RPMI7951 (cell line): ENCODE results near the gene PGPEP1. TPM values are rescaled to one million over a fixed set of nuclear protein-coding genes. Genes with fewer than 3 reads are reported as not detected.
"Not testable (repeated sequence)": the region's sequence is repeated elsewhere in the genome, so short reads cannot be mapped to it uniquely, and the experiment has no call there.

Source experiments
- DNase-seq: peaks from one replicate; pipeline ENCODE4 v3.0.0-alpha.2; 2012; ENCODE audit warnings: low read depth
- total RNA-seq: library from RNA; depleted of rRNA; stranded (reverse); fragments of >200 nt; shearing (Covaris generic); gene quantifications from 2 replicates; pipeline ENCODE4 v1.2.3, GENCODE V29; 2014

Gene PGPEP1
- total RNA-seq, 1 experiment from 2014 or later: 11.9 TPM

DNA sequence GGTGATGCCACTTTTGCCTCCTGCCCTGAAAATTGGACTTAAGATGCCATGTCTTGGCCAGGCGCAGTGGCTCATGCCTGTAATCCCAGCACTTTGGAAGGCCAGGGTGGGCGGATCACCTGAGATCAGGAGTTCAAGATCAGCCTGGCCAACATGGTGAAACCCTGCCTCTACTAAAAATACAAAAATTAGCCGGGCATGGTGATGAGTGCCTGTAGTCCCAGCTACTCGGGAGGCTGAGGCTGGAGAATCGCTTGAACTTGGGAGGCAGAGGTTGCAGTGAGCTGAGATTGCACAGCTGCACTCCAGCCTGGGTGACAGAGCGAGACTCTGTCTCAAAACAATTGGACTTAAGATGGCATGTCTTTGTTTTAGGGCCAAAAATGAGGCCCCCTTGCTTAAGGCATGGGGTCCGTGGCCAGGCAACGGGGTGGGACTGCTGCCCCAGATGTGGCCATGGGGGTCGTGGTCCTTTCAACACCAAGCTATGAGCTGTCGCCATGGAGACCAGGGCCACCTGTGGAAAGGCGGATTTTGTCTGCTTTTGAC lies 24.0 kb downstream of the PGPEP1 start:
- not testable (repeated sequence) for DNase-seq

DNA sequence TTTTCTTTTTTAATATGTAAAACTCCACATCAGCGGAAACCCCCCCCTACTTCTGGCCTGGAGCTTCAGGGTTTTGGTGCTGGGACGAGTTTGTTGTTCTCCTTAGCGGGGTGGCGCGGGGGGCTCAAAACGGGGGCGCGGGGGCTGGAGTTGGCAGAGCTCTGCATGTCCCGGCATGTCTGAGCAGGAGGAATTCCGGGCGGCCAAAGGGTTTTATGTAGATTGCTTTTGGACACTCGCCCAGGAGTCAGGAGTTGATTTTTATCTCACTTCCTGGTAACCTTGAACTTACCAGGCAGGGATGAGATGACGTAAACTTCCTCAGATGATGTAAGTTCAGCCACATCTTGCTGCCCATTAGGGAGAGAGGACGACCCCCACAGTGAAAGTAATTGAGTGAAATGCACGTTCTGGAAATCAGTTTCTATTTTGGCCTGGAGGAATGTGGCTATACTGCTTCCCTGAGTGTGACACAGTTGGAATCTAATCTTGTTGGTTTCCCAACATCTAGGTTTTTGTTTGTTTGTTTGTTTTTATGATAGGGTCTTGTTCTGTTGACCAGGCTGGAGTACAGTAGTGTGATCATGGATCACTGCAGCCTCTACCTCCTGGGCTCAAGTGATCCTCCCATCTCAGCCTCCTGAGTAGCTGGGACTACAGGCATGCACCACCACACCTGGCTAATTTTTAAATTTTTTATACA lies 24.6 kb downstream of the PGPEP1 start:
- peak; percentile 99 for DNase-seq

DNA sequence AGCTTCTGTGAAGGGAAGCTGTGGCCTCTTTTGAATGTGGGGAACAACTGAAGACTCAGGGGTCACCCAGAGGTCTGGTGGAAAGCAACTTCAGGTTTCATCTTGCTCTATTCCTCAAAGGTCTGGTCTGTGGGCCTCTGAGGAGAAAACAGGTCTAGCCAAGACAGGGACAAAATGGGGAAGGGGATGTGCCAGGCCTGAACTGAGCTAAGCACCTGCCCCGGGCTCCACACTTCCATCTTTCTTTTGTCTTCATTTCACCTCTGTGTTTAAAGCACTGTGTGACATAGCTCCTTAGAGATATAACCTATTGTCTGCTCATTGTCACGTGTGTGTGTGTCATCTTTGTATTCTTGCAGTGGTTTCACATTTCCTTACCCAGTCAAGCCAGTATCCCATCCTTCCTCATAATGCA lies 25.6 kb downstream of the PGPEP1 start:
- peak; percentile 25 for DNase-seq

DNA sequence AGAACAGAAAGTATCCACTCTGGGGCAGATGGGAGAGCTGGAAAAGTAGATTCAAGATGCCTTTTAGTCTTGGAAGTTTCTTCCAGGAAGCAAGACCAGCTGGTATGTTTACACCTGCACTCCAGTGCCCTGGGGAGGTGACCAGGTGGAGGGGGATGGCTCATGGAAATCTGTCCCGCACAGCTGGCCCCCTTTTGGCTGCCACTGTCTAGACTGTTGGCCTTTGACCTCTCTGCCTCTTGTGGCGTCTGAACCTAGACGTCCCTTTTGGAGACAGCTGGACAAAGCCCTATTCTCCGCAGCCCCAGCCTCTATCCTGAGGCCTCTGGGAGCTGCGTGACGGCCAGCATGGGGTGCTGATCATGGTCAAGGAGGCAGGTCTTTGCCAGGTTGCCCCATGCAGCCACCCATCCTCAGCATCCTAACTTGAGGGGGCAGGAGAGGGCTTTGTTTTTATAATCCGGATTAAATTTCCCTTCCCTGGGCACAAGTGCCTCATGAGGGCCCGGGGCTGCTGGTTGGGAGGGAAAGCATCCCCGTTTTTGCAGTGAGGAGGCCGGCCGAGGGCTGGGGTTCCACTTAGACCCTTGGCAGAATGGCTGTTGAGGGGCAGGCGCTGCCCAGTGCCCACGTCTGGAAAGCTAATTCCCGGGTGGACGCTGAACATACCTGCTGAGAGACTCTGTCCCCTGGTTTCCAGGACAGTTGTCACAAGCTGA lies 28.3 kb downstream of the PGPEP1 start:
- DNase-seq: no peak

DNA sequence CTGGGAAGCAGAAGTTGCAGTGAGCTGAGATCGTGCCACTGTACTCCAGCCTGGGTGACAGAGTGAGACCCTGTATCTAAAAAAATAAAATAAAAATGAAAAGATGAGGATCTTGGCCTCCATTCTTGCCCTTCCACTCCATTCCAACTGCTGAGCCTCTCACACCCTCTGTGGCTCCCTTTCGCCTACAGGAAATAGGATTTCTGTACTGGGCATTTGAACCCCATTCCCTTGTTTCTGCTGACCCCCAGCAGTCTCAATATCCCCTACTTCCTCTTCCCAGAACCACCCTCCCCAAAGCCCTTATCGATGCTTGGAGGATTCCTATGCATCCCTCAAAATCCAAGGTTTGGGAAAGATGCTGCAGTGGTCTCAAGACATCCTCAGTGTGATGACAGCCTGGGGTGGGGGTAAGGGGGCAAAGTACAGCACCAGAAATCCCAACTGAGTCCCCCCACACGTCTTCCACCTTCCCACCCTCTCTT lies 33.1 kb downstream of the PGPEP1 start:
- DNase-seq: no peak

DNA sequence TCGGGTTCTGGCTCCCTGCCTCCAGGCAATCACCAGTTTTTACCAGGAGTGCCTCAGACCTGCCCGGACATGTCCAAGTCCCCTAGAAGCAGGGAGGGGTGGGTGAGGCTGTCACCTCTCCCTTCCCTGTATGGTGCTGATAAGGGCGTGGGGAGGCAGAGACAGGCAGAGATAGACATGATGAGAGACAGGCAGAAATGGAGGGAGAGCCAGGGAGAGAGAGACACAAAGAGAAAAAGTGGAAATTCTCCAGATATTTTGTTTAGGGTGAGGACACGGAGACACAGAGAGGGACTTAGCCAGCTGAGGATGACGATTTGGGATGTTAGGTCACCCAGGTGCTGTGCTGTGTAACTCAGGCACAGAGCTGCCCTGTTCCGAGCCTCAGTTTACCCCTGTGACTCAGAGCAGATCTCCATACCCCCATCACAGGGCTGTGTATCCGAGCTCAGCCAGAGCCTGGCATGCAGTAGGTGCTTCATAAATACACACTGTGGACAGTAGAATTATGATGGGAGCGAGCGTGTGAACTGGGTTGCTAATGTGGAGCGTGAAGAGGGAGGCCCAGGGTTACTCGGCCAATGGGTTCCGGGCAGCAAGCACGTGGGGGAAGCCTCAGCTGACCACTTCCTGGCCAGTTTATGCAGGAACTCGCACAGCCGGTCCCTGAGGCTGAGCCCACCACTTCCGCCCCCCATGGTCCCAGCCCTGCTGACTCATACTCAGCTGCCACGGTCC lies 33.7 kb downstream of the PGPEP1 start:
- DNase-seq: peak; percentile 99

DNA sequence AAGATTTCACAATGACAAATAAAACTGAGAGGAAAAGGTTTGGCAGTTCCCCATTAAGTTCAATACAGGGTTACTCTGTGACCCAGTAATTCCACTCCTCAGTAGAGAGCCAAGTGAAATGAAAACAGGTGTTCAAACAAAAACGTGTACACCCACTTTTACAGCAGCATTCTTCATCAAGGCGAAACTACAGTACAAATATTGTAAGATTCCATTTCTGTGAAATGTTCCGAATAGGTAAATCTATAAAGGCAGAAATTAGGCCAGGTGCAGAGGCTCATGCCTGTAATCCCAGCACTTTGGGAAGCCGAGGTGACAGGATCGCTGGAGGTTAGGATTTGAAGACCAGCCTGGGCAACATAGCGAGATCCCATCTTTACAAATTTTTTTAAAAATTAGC lies 36.6 kb downstream of the PGPEP1 start:
- DNase-seq: no peak

DNA sequence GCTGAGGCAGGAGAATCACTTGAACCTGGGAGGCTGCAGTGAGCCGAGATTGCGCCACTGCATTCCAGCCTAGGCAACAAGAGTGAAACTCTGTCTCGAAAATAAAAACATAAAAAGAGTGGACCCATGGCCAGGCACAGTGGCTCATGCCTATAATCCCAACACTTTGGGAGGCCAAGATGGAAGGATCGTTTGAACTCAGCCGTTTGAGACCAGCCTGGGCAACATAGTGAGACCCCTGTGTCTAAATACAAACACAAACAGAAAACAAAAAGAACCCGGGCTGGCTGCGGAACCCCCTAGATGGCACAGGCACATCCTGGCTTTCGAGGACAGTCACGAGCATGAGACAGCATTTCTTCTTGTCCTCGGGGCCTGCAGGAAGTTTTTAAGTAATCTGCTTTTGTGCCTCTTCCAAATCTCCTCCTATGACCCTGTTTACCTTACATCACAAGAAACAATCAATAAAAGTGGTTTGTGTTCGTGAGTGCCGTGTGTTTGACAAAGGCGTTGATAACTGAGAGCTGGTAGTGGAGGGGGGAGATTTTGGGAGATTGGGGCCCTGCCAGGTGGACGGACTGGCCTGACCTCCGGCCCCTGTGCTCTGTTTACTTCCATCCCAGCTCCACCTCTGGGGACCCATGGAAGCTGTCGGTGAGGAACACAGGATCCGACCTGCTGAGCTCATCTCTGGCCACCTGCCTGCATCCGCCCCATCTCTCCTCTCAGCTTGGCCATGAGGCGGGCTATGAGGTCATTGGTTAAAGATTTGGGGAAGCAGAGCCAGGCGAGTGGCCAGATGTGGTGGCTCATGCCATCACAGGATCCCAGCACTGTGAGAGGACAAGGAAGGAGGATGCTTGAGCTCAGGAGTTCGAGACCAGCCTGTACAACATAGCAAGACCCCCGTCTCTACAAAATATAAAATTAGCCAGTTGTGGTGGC lies 39.7 kb downstream of the PGPEP1 start:
- DNase-seq: peak; percentile 67

DNA sequence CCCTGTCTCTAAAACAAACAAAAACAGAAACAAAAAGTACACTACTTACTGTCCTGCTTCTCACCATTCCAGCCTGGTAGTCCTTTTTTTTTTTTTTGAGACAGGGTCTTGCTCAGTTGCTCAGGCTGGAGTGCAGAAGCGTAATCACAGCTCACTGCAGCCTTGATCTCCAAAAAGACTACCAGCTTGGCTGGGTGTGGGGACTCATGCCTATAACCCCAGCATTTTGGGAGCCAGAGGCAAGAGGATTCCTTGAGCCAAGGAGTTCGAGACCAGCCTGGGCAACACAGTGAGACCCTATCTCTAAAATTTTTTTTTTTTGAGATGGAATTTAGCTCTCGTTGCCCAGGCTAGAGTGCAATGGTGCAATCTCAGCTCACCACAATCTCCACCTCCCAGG lies 40.4 kb downstream of the PGPEP1 start:
- no peak for DNase-seq

DNA sequence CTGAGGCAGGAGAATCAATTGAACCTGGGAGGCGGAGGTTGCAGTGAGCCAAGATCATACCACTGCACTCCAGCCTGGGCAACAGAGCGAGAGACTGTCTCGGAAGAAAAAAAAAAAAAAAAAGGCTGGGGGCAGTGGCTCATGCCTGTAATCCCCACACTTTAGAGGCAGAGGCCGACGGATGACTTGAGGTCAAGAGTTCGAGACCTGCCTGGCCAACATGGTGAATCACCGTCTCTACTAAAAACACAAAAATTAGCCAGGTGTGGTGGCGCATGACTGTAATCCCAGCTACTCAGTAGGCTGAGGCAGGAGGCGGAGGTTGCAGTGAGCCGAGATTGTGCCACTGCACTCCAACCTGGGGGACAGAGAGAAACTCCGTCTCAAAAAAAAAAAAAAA lies 43.2 kb downstream of the PGPEP1 start:
- not testable (repeated sequence) for DNase-seq

DNA sequence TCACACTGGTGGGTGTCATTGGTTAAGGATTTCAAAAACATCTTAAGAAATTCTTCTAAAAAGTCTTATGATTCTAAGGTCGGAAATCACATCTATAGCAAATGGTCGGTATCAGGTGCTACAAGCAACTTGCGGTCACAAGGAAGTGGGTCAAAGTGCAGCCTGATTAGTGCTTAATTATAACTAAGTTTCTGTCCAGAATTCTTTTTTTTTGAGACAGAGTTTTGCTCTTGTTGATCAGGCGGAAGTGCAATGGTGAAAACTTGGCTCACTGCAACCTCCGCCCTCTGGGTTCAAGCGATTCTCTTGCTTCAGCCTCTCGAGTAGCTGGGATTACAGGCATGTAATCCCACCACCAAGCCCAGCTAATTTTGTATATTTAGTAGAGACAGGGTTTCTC lies 44.4 kb downstream of the PGPEP1 start:
- no peak for DNase-seq

DNA sequence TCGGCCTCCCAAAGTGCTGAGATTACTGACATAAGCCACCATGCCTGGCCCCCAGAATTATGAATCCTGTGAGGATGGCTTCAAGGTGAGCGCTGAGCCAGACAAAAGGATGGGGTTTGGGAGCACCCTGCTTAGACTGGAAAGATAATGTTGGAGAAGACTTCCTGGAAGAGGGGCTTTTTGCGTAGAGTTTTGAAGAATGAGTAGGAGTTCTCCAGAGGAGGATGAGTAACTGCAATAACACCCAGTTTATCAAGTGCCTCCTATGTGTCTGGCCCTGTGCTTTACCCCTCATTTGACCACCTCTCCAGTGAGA lies 44.9 kb downstream of the PGPEP1 start:
- DNase-seq: no peak

DNA sequence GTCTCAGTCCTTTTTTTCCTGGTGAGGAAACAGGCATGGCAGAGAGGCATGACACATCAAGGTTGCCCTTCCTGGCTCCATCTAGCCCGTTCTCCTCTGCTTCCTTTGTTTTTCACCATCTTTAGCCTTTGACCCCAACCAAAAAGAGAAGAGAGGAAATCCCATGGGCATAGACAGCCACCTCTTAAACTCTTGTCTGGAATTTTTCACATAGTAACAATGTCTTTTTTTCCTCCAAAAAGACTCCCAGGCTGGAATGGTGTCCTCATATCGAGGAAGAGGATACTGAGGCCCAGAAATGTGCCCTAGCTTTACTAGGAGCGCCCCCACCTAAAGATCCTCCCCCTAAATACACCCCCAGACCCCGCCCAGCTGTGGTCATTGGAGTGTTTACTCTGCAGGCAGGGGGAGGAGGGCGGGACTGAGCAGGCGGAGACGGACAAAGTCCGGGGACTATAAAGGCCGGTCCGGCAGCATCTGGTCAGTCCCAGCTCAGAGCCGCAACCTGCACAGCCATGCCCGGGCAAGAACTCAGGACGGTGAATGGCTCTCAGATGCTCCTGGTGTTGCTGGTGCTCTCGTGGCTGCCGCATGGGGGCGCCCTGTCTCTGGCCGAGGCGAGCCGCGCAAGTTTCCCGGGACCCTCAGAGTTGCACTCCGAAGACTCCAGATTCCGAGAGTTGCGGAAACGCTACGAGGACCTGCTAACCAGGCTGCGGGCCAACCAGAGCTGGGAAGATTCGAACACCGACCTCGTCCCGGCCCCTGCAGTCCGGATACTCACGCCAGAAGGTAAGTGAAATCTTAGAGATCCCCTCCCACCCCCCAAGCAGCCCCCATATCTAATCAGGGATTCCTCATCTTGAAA lies 45.5 kb downstream of the PGPEP1 start, which contains the start of gene GDF15:
Gene GDF15, plus strand, starts transcription at position 484 of the 868 bp plus-strand sequence. Its CDS starts 32 bp downstream, at position 516.
- DNase-seq: peak; percentile 44

DNA sequence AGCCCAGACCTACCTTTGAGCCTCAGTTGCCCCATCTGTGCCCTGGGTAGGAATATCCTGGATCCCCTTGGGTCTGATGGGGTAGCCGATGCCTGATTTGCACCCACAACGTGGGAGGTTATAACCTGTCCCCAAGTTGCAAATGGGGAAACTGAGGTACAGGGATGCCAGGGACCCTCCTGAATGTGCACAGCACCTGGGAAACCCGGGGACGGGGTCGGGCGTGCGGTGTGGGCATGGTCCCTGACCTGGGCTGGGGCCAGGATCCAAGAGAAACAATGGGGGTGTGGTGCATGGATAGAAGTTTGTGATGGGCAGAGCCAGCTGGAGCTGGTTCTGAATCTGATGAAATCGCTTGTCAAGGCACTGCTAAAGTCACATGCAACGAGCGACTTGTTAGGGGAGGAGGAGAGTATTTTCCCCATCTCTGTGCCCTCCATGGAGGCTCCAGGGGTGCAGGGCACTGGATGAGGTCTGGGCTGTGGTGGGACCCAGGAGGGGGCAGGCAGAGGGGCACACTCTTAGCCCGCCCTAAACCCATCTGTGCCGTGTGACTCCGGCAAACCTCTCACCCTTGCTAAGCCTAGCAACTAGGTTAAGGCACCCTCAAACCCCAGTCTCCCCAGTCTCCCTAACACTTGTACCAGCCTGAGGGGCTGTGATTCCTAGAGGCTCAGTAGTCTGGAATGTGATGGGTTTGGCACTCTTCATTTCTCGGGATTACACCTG lies 46.3 kb downstream of the PGPEP1 start:
- DNase-seq: peak; percentile 20

DNA sequence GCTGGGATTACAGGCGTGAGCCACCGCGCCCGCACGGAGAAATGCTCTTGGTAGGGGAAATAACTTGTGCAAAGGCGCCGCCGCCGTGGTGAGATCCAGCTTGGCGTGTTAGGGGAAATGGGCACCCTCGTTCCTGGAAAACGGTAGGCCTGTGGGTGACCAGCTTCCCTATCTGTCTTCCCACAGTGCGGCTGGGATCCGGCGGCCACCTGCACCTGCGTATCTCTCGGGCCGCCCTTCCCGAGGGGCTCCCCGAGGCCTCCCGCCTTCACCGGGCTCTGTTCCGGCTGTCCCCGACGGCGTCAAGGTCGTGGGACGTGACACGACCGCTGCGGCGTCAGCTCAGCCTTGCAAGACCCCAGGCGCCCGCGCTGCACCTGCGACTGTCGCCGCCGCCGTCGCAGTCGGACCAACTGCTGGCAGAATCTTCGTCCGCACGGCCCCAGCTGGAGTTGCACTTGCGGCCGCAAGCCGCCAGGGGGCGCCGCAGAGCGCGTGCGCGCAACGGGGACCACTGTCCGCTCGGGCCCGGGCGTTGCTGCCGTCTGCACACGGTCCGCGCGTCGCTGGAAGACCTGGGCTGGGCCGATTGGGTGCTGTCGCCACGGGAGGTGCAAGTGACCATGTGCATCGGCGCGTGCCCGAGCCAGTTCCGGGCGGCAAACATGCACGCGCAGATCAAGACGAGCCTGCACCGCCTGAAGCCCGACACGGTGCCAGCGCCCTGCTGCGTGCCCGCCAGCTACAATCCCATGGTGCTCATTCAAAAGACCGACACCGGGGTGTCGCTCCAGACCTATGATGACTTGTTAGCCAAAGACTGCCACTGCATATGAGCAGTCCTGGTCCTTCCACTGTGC lies 47.9 kb downstream of the PGPEP1 start:
- DNase-seq: peak; percentile 56

DNA sequence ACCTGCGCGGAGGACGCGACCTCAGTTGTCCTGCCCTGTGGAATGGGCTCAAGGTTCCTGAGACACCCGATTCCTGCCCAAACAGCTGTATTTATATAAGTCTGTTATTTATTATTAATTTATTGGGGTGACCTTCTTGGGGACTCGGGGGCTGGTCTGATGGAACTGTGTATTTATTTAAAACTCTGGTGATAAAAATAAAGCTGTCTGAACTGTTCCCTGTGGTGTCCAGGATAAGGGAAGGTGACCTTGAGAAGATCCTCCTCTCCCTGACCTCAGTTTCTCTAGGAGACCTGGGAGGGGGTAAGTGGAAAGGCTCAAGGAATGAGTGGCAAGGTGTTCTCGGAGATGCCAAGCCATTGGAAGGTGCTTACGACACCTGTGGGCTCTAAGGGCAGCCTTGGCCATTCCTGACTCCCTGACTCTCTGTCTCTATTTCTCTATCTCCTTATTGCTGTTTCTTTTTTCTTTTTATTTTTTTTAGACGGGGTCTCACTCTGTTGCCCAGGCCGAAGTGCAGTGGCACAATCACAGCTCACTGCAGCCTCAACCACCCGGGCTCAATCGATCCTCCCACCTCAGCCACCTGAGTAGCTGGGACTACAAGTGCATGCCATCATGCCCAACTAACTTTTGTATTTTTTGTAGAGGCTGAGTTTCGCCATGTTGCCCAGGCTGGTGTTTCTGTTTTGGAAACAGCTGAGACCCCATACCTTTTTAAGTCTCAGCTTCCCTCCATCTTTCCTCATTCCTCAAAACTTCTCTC lies 48.7 kb downstream of the PGPEP1 start:
- DNase-seq: no peak

DNA sequence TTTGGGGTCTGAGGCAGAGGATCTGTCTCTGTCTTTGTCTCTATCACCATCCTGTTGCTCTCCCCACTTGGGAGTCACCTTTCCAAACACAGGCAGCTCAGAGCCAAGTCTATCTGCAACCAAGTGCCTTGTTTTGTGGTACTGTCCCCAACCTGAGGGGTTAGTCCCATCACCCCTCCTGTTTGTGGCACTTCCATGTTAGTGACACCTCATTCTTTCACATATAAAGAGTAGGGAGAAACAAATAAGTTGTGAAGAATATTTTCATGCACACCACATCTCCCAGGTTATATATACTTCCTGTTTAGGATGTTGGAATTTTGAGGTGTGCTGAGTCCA lies 49.3 kb downstream of the PGPEP1 start:
- no peak for DNase-seq
